Sigmoid colon (tissue), 7 donors: ENCODE data around the gene EIF2S3B. TPM values are rescaled to one million over a fixed set of nuclear protein-coding genes. Genes with fewer than 3 reads are reported as not detected.

ENCODE experiments used
- DNase-seq: peaks from one replicate; pipeline ENCODE4 v3.0.0-alpha.2; 2019
- H3K27ac ChIP-seq, 4 donors: fragments of 200-600 bp; sonication (generic); one replicate each; pipeline ENCODE4 v1.5.1; 2016 to 2019; ENCODE audit warnings: mild to moderate bottlenecking in 1 of 4
- H3K27me3 ChIP-seq, 3 donors: fragments of 200-600 bp; sonication (generic); one replicate each; pipeline ENCODE4 v1.5.1; 2019; ENCODE audit warnings: mild to moderate bottlenecking in 1 of 3
- H3K36me3 ChIP-seq, 4 donors: fragments of 200-600 bp; sonication (generic); one replicate each; pipeline ENCODE4 v1.5.1; 2016 to 2019
- H3K4me1 ChIP-seq, 4 donors: fragments of 200-600 bp; sonication (generic); one replicate each; pipeline ENCODE4 v1.5.1; 2017 to 2019
- H3K4me3 ChIP-seq, 4 donors: fragments of 200-600 bp; sonication (generic); one replicate each; pipeline ENCODE4 v1.5.1; 2017 to 2019; ENCODE audit warnings: mild to moderate bottlenecking in 2 of 4, moderate library complexity in 1 of 4
- H3K9me3 ChIP-seq, 4 donors: fragments of 200-600 bp in 3 of 4; sonication (generic) in 3 of 4; one replicate each; pipeline versions ENCODE4 v1.5.1 to v1.6.1; 2013 to 2019
- CTCF ChIP-seq, 4 experiments: fragments of 450-650 bp in 3 of 4; fragments of 200-600 bp in 1 of 4; IDR thresholded peaks; one replicate each; pipeline ENCODE4 v1.5.1; 2016 to 2019; ENCODE audit warnings: antibody characterized with exemption in 4 of 4, mild to moderate bottlenecking in 3 of 4, moderate library complexity in 2 of 4
- EP300 ChIP-seq, 4 donors: sonication (generic); formaldehyde crosslinking; IDR thresholded peaks; one replicate each; pipeline ENCODE4 v1.6.1; 2017; ENCODE audit warnings: antibody characterized with exemption in 4 of 4
- POLR2A ChIP-seq, 2 donors: fragments of 450-650 bp; IDR thresholded peaks; one replicate each; pipeline ENCODE4 v1.6.1; 2016; ENCODE audit warnings: antibody characterized with exemption in 2 of 2, mild to moderate bottlenecking in 2 of 2, moderate library complexity in 2 of 2
- POLR2AphosphoS5 ChIP-seq, 4 donors: sonication (generic); formaldehyde crosslinking; IDR thresholded peaks; one replicate each; pipeline ENCODE4 v1.6.1; 2017; ENCODE audit warnings: antibody characterized with exemption in 4 of 4
- WGBS, 2 donors: extraction: QIAGEN DNeasy Blood & Tissue Kit; methylation state at CpG; one replicate each; pipeline ENCODE4 v1.1.7; 2013; 5-methylcytosine and 5-hydroxymethylcytosine counted together
- intact Hi-C: fragments of 100-400 bp; cut with DNase I; formaldehyde crosslinking; loops from one replicate; pipeline ENCODE4 v1.15.1; 2023
- polyA plus RNA-seq, 3 donors: library from polyadenylated mRNA; stranded (reverse); fragments of 200-250 nt; gene quantifications; one replicate each; pipeline ENCODE4 v1.2.3, GENCODE V29; 2013
- total RNA-seq, 4 donors: library from RNA; depleted of rRNA; stranded (reverse); fragments of >200 nt; gene quantifications; one replicate each; pipeline ENCODE4 v1.1.0, GENCODE V29; 2016
- donor health status: healthy with polysubstance abuse.
- donor health status: Bipolar disorder and iron deficiency.
- donor health status: healthy.

EIF2S3B gene
- total and polyA plus RNA-seq, 7 donors, result 0.36 to 1.2 (median 0.66) TPM; not detected in 2

GRCh38 chr12:10529603-10530002 lies 23.9 kb downstream of the EIF2S3B start:
- no peaks in the 10 kb centered on the region for H3K9me3 ChIP-seq
- no peak overlapping the region for H3K4me3 ChIP-seq
- no peaks in the 10 kb centered on the region for H3K27me3 ChIP-seq
- H3K4me1 ChIP-seq, result no peaks in the 10 kb centered on the region
- no peak for DNase-seq
- H3K36me3 ChIP-seq, result no peaks in the 10 kb centered on the region
- intact Hi-C loops, result no loop called here
- no peak overlapping the region for H3K27ac ChIP-seq
- 22 to 60% methylated on average over 3 of the region's 3 CpGs for WGBS, 2 donors
- no peak for TF ChIP-seq POLR2AphosphoS5 (IDR thresholded peaks at IDR 0.05)

- Histone ChIP-seq H3K36me3 (no peaks in the 10 kb centered on the region), H3K4me1 (no peaks in the 10 kb centered on the region), H3K4me3 (no peak overlapping the region), H3K27ac (no peak overlapping the region), H3K27me3 (no peaks in the 10 kb centered on the region), H3K9me3 (no peaks in the 10 kb centered on the region)
- TF ChIP-seq POLR2AphosphoS5 (IDR thresholded peaks at IDR 0.05) (no peak), POLR2A (IDR thresholded peaks at IDR 0.05) (no peak), CTCF (IDR thresholded peaks at IDR 0.05) (no peak), EP300 (IDR thresholded peaks at IDR 0.05) (no peak)
- intact Hi-C loops, result no loop called here
- no peak for DNase-seq
- WGBS, 2 donors, result 30 to 68% methylated on average over 3 of the region's 3 CpGs
Observed at GRCh38 chr12:10537721-10538120, 32.0 kb downstream of the EIF2S3B start.

GRCh38 chr12:10540776-10541205 lies 35.1 kb downstream of the EIF2S3B start:
- no peak for DNase-seq
- intact Hi-C loops, result no loop called here
- Histone ChIP-seq H3K27me3 (no peaks in the 10 kb centered on the region), H3K4me1 (no peaks in the 10 kb centered on the region), H3K36me3 (no peaks in the 10 kb centered on the region), H3K27ac (no peak overlapping the region), H3K4me3 (no peak overlapping the region), H3K9me3 (no peaks in the 10 kb centered on the region)
- TF ChIP-seq EP300 (IDR thresholded peaks at IDR 0.05) (no peak), POLR2AphosphoS5 (IDR thresholded peaks at IDR 0.05) (no peak), CTCF (IDR thresholded peaks at IDR 0.05) (no peak), POLR2A (IDR thresholded peaks at IDR 0.05) (no peak)
- 56 to 64% methylated on average over 2 of the region's 2 CpGs for WGBS, 2 donors

GRCh38 chr12:10543499-10543898 lies 37.8 kb downstream of the EIF2S3B start:
- no peak for DNase-seq
- TF ChIP-seq POLR2AphosphoS5 (IDR thresholded peaks at IDR 0.05) (no peak), CTCF (IDR thresholded peaks at IDR 0.05) (no peak), POLR2A (IDR thresholded peaks at IDR 0.05) (no peak), EP300 (IDR thresholded peaks at IDR 0.05) (no peak)
- 81 to 87% methylated on average over 7 of the region's 7 CpGs for WGBS, 2 donors
- Histone ChIP-seq H3K36me3 (no peaks in the 10 kb centered on the region), H3K9me3 (no peaks in the 10 kb centered on the region), H3K4me1 (peaks cover 0 to 2% (median 0%) of the 10 kb centered on the region in 4 donors), H3K27ac (no peak overlapping the region), H3K4me3 (no peak overlapping the region), H3K27me3 (no peaks in the 10 kb centered on the region)
- intact Hi-C loops, result no loop called here

- intact Hi-C loops, result no loop called here
- WGBS, 2 donors, result 94 to 97% methylated on average over 25 of the region's 25 CpGs
Observed at GRCh38 chr12:10551375-10551774, 45.7 kb downstream of the EIF2S3B start.

More at GRCh38 chr12:10551375-10551774, 45.7 kb downstream of the EIF2S3B start:
- TF ChIP-seq CTCF (IDR thresholded peaks at IDR 0.05), result no peak
- no peak for TF ChIP-seq POLR2AphosphoS5 (IDR thresholded peaks at IDR 0.05)
- TF ChIP-seq EP300 (IDR thresholded peaks at IDR 0.05), result no peak
- H3K27me3 ChIP-seq, result no peaks in the 10 kb centered on the region
- H3K4me1 ChIP-seq, result peaks cover 0 to 5% (median 0%) of the 10 kb centered on the region in 4 donors
- H3K27ac ChIP-seq, result no peak overlapping the region
- no peak overlapping the region for H3K4me3 ChIP-seq
- no peaks in the 10 kb centered on the region for H3K9me3 ChIP-seq
- DNase-seq, result no peak
- no peaks in the 10 kb centered on the region for H3K36me3 ChIP-seq
